GM21526 (cell line): Measurements from ENCODE around the gene EXOSC7.
"Not testable (repeated sequence)": the region's sequence is repeated elsewhere in the genome, so short reads cannot be mapped to it uniquely, and the experiment has no call there.

Source experiments
- ATAC-seq: cut with Tn5 transposase; IDR thresholded peaks from one replicate; pipeline ENCODE4 v1.9.1; 2021; ENCODE audit warnings: moderate library complexity; ENCODE audit not compliant: unreplicated experiment, low FRiP score

Gene EXOSC7

DNA sequence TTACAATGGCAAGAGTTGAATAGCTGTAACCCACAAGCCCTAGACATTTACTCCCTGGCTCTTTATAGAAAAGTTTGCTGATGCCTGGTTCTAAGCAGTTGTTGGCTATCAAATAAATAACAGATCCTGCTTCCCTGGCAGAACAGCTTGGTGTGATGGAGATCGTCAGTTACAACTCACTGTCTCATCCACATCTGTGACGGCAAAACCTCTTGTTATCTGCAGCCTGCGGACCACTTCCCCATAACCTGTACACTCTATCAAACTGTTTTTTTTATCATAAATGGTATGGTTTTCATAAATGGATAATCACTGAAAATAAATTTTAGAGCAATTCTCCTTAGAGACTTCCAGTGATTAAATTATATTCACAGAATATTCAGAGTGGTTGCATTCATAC, 14.2 kb upstream of the EXOSC7 start:
- no peak for ATAC-seq

DNA sequence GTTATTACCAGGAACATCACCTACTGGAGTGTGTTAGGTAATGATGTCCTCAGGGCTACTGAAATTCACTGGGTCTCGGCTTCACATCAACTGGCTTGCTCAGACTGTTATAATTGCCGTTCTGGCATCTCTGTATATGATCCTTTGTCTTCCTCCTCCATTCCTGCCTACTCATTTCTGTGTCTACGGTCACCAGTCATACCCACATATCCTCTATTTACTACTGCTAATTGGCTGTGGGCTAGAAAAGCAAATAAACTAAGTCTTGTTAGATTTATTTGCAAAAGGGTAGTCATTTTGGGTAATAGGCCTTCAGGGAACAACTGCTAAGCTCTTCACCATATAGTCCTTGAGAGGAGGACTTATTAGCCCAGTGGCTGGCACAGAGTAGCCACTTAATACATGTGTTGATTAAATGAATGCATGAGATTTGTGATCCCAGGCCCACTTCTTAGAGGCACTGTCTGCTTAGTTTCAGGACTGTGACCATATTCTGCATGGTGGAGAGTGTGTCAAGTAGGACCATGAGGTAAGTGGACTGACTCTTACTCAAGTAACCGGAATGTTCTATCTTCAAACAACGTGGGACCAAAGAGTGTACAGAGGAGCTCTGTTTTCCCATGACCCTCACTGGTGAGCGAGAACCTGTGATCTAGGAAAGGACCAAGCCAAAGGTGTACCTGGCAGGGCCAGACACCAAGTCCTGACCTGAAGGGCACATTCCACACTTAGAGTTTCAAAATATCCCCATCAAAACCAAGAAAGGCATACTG, 13.2 kb upstream of the EXOSC7 start:
- no peak for ATAC-seq

DNA sequence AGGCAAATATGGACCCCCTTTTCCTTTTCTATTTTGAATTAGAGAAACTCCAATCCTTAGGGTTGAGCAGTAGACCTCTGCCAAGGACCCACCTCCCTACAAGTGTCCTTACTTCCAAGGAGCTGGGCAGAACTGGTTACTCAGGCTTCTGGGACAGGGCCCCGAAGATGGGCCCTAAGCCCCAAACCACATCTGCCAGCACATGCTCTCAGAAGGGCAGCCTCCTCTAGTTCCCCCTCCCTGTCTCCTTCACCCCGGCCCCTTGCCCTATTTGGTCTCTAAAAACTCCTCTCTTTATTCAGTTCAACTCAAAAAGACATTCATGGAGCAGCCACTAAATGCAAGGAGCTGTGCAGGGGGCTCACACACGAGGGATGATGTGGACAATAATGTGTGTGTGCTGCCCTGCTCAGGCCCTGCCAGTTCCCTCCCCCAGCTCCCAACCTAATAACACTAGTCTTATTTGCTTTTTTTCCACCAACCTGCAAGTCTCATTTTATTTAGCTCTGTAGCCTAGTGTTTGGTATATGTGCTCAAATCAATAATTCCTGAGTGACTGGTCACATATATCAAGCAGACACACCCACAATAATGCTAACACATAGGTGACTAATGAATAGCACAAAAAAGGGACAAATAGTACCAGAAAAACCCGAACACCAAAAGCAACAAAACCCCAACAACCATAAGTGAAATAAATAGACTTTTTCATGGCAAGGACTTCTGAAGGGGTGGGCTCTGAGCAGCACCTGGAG, 12.3 kb upstream of the EXOSC7 start:
- ATAC-seq, result no peak

DNA sequence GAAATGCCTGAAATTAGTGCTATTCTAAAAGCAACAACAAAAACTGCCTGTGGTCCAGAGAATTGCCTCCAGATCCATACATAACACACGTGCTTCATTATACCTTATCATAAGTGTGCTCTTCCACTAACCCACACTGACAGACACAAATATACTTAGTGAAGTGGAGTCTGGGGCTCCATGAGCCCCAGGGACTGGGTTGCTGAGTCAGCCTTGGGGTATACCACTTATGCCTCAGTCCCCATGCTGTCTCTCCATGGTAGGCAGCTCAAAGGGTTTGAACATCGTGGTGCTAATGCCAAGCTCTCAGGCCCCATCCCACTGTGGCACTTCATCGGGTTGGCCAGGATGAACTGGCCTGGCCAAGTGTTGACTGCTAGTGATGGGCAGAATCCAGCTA, 10.9 kb upstream of the EXOSC7 start:
- no peak for ATAC-seq

DNA sequence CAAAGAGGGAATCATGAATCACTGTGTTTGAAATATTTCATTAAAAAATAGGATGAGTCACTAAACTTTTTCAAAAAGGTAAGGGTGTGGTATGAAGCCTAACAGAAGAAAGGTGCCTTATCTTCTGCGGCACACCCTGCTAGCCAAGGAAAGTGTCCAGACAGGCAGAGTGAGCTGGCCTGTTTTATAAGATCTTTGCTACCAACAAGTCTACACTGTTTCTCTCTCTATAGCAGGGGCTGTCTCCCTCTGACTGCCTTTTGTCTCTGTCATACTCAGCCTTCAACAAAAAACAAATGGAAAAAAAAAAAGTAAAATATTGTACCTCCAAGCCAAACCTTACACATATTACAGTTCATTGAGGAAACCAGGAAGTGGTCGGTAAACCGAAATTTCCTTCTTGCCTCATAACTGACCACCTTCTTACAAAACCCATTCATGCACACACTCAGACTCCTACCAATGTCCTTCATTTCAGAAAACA, 9.2 kb upstream of the EXOSC7 start:
- ATAC-seq, result no peak

DNA sequence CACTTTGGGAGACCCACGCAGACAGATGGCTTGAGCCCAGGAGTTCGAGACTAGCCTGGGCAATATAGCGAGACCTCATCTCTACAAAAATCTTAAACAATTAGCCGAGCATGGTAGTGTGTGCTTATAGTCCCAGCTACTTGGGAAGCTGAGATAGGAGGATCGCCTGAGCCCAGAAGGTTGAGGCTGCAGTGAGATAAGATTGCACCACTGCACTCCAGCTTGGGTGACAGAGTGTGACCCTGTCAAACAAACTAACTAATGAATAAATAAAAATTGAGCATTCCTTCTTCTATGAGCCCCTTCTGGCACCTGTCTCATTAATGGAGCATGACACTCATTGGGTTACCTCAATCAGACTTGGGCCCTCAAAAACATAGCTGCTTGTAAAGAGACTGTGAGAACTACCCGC, 7.6 kb upstream of the EXOSC7 start:
- ATAC-seq, result no peak

DNA sequence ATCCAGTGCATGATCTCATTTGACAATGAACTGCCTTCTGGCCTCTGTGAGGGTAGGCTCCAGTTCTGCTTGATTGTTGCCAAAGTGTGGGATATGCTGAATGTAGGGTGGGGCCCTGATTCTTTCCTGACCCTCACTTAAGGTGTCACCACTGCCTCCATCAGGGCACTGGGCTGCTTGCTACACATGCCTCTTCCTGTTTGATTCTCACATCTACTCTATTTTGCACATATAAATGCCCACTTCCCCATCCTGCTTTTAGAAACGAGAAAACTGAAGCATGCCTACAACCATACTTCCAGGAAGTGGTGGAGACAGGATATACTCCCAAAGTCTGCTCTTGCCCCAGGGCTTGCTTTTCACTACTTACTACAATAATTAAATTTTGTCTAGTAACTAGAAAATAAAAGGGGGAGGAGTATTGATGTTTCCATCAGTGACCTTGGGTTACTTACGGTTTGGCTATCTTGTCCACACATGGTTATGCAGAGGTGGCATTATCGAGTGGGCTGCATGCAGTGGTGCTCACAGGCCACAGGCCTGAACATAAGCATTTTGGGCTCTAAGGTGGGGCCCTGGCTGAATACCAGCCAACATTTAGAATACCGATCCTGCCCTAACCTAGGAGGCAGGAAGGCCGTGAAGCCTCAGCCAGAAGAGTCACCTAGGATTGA, 6.8 kb upstream of the EXOSC7 start:
- ATAC-seq, result no peak

DNA sequence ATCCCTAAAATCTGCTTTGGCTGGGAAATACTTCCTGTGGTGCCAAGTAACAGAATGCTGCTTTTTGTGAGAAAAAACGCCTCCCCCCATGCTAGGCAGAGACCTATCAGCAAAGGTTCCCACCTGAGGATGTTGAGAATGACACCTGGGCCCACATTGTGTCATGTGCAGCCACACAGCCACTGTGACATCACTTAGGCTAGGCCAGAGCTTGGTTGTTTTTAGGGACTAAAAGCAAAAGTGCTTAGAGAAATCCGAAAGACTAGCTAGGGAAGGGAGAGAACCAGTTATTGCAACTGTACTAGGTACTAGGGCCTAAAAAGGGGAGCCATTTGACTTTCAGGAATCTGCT, 6.2 kb upstream of the EXOSC7 start:
- ATAC-seq, result no peak

DNA sequence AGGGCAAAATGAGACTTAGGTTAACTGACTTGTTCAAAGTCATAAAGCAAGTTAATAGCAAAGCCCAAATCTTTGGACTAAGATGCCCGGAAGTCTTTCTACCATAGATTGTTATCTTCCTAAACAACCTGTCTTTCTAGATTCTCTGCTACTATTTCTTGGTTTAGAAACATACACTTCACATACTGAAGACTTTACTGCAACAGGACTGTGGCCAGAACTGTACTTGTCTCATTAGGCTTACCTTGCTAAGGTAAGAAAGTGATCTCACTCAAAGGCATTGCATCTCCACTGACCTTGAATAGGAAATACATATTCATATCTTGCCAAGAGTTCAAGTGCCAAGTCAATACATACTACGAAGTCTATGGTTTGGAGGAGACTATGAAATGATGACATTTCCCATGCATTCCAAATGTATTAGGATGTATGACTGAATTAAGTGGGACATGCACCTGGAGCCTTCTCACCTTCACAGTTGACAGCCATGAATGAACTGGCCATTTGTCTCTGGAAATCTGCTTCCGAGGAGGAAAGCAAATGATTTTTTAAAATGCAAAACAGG, 5.0 kb upstream of the EXOSC7 start:
- no peak for ATAC-seq

DNA sequence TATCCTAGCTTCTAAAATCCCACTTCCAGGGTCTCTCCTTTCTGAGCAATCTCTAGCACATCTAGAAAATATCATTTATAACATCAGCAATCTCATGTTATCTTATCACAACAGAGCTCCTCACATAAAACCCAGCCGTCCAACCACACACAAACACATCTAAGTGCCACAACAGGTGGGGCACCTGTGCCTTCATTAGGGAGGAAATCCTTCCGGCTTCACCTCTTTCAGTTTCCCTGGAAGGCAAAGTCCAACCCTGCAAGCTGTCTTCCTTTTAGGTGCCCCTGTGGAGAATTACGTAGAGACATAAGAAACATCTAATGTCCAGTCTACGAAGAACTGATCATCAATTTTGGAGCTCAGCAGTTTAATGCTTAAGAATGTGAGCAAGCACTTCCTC, 1.6 kb upstream of the EXOSC7 start:
- no peak for ATAC-seq

DNA sequence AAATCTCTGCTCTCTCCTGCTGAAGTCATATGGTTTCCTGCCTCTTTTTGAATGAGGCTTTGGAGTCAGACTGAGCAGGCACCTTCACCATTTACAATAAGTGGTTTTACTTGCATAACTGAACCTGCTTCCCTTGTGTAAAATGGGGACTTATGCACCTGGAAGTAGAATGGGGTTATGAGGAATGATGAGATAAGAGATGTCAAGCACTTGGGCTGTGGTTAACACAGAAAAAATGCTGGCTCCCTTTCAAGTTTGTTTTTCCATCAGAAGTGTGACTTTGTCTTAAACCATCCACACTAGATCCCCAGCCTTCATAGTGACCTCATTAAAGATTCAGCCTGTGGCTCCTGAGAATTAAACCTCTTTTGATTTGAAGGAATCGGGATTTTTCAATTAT, 5.2 kb downstream of the EXOSC7 start:
- ATAC-seq, result no peak

DNA sequence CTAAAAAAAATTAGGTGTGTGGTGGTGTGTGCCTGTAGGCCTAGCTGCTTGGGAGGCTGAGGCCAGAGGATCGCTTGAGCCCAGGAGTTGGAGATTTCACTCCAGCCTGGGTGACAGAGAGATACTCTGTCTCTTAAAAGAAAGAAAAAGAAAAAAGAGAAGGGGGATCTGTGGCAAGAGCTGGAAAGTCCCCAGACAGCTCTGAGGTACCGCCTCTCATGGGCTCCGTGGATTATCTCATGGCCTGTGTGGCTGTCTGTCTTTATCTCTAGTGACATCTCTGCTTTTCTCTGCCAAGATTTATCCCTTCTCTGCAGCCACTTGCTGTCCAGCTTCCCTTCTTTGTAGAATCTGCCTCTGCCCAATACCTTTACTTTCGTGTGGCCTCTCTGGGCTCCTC, 5.7 kb downstream of the EXOSC7 start:
- no peak for ATAC-seq

DNA sequence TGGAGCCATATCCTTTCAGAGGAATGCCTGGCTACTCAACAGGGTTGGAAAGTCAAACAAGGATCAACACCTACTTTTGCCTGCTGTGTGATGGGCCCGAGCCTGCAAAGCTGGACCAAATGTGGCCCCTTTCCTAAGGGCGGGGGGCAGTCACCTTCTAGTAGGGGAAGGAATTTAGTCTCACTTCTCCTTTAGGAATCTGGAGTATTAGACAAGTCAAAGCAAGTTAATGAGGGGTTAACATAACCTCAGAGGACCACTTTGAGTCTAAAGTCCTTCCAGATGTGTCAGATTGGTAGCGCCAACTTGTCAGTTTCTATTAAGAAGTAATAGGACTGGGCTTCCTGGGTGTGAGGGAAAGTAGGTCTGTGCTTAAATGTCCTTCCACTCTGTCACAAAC, 6.8 kb downstream of the EXOSC7 start:
- no peak for ATAC-seq

DNA sequence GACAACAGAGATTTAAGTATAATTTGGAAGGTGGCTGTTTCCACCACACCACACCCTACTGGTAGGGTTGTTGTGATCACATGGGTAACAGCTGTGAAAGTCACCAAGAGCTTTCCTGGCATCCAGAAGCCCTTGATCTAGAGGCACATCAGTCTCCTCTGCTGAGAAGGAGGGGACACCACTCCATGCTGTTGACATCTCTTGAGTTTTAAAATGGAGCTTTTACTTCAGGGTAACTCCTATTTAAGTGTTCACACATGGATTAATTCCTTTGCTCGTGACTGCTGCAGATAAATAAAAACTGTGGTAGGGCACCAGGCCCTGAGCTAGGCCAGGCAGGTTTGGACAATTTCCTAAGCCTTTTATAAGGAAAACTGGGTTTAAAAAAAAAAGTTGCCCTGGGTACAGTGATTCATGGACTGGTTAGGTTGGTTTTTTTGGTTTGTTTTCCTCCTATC, 7.5 kb downstream of the EXOSC7 start:
- no peak for ATAC-seq

DNA sequence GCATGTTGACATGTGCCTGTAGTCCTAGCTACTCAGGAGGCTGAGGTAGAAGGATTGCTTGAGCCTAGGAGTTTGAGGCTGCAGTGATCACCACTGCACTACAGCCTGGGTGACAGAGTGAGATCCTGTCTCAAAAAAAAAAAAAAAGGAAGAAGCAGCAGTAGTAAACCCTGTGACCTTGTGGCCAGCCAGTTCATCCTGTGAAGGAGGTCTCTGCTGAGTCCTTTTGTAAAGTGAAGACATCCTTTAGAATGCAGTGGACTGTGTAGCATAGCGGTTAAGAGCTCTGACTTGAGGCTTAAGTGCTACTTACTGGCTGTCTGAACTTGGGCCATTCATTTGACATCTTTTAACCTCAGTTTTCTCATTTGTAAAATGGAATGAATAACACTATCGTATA, 8.3 kb downstream of the EXOSC7 start:
- no peak for ATAC-seq

DNA sequence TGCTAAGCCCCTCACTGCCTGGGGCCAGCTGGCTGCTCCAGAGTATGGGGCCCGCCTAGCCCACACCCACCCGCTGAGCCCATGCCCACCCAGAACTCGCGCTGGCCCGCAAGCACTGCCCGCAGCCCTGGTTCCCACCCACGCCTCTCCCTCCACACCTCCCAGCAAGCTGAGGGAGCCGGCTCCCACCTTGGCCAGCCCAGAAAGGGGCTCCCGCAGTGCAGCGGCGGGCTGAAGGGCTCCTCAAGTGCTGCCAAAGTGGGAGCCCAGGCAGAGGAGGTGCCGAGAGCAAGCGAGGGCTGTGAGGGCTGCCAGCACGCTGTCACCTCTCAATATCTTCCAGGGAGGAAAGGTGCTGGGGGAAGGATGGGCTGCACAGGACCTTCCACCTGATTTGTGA, 10.3 kb downstream of the EXOSC7 start:
- not testable (repeated sequence) for ATAC-seq

DNA sequence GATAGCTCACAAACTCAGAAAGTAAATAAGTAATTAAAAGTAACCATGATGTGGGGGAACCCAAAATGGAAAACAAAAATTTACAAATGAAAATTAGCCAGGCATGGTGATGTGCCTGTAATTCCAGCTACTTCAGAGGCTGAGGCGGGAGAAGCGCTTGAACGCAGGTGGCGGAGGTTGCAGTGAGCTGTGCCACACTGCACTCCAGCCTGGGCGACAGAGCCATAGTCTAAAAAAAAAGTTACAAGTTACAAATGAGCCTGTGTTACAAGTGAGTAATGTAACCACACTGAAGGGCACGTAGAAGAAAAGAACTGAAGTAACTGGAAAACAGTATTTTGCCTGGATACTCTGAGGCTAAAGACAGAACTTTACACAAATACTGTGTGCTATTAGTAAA, 11.3 kb downstream of the EXOSC7 start:
- ATAC-seq, result no peak

DNA sequence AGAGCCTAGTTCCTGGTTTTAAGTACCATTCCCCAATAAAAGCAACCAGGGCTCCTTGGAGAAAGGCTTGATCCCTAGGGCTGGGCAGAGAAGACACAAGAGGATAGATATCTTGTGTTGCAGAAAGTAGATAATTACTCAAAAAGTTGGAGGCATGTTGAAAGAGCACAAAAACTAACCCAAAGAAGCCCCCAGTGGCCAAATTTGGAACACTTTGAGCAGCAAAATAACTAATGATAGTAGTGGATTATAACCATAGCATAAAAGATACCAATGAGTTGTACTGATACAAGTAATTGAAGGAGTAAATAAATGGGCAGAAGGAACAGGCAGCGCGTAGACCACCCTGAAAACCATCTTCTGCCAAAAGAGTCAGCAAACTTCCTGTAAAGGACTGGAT, 12.0 kb downstream of the EXOSC7 start:
- ATAC-seq, result no peak

DNA sequence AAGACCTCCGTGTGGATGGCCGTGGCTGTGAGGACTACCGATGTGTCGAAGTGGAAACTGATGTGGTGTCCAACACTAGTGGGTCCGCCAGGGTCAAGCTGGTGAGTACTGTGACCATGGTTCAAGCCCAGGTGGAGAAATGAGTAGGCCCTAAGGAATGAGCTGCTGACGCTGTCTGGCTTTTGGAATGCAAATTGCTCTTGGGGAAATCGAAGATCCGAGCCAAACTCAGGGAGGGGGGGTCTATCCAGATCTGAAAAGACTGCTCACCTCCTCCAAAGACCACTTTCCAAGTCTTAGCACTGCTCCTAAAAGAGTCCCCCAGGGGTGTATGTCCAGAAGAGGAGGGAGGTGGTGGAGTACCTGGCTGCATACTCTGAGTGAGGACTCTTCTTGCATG, 13.1 kb downstream of the EXOSC7 start:
- ATAC-seq, result no peak

DNA sequence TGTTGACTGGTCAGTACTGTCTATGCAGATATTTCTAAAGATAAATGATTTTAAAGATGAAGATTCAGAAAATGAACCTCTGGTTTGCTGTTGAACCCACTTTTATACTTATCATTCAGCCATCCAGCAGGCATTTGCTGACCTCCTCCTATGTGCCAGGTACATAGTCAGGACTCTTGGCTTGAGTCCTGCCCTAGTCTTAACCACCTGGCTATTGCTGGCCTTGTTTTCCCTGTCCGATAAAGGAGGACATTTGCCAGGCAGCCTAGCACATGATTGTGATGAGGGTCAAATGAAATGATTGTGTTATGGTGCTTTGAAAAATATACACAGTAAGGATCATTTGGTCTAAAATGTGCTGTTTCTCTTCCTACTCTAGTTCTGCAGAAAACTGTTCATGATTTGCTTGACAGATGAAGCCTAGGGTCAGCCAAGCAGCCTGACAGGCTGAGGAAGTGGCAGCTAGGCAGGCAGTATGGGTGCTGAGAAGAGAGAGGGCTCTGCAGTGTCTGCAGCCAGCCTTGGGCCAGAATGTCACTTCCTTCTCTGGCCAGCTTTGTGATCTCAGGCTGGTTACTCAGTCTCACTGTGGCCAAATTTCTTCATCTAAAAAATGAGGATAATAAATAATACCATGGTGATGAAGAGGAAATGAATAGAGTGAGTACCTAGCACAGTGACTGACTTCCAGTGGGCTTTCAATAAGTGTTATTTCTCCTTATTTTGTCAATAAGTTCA, 13.8 kb downstream of the EXOSC7 start:
- no peak for ATAC-seq

DNA sequence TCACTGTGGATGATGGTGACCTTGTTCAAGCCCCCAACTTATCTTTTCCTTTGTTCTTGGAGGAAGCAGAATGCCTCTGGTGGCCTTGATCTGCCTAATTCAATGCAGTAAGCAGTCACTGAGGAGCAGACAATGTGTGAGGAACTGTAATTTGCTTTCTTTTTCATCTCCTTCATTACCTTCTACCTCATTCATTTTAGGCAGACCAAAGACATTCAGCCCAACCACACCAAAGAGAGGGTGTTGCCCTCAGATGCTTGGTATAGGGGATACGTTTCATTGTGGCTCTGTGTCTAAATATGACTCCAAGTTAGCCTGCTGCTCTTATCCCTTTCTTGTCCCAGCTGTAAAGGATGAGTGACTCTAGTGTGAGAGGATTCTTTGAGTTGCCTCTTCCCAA, 15.3 kb downstream of the EXOSC7 start:
- no peak for ATAC-seq
